Mesenchymal stem cell (in vitro differentiated cells and primary cell): ENCODE data around the gene MUC4.
"Not testable (repeated sequence)": the region's sequence is repeated elsewhere in the genome, so short reads cannot be mapped to it uniquely, and the experiment has no call there.

ENCODE experiments used
- DNase-seq: peaks from one replicate; pipeline ENCODE4 v3.0.0-alpha.2; 2013
- H2AFZ ChIP-seq: one replicate; pipeline ENCODE4 v1.6.1; 2013; ENCODE audit warnings: low read depth, mild to moderate bottlenecking, control low read depth, inconsistent platforms, low read length, moderate library complexity
- H2AK5ac ChIP-seq: 2 replicates; pipeline ENCODE4 v1.6.1; 2013; ENCODE audit warnings: low read length, moderate library complexity, mild to moderate bottlenecking, inconsistent platforms; ENCODE audit not compliant: severe bottlenecking
- H2BK120ac ChIP-seq: one replicate; pipeline ENCODE4 v1.6.1; 2013; ENCODE audit warnings: low read depth, mild to moderate bottlenecking, inconsistent platforms, low read length, moderate library complexity
- H2BK12ac ChIP-seq, 2 experiments: one replicate each; pipeline ENCODE4 v1.6.1; 2013; ENCODE audit warnings: inconsistent platforms in 2 of 2, low read length in 2 of 2, mild to moderate bottlenecking in 2 of 2, moderate library complexity in 2 of 2, control low read depth in 1 of 2
- H2BK15ac ChIP-seq: one replicate; pipeline ENCODE4 v1.6.1; 2013; ENCODE audit warnings: mild to moderate bottlenecking, low read depth, inconsistent platforms; ENCODE audit not compliant: poor library complexity, severe bottlenecking
- H2BK5ac ChIP-seq: 2 replicates; pipeline ENCODE4 v1.6.1; 2013; ENCODE audit warnings: low read depth, mild to moderate bottlenecking, low read length, control low read depth, inconsistent platforms; ENCODE audit not compliant: poor library complexity, severe bottlenecking
- H3K14ac ChIP-seq, 2 experiments: one replicate each; pipeline ENCODE4 v1.6.1; 2013; ENCODE audit warnings: inconsistent platforms in 2 of 2, low read length in 2 of 2, control low read depth in 1 of 2, mild to moderate bottlenecking in 1 of 2, moderate library complexity in 1 of 2
- H3K18ac ChIP-seq, 2 experiments: one replicate each; pipeline ENCODE4 v1.6.1; 2013; ENCODE audit warnings: inconsistent platforms in 2 of 2, low read length in 2 of 2, control low read depth in 1 of 2, low read depth in 1 of 2, mild to moderate bottlenecking in 1 of 2
- H3K23ac ChIP-seq, 2 experiments: one replicate each; pipeline ENCODE4 v1.6.1; 2013; ENCODE audit warnings: inconsistent platforms in 2 of 2, low read length in 2 of 2, mild to moderate bottlenecking in 2 of 2, moderate library complexity in 2 of 2, control low read depth in 1 of 2
- H3K27ac ChIP-seq: 2 replicates; pipeline ENCODE4 v1.5.1; 2013; ENCODE audit warnings: mild to moderate bottlenecking, moderate library complexity, low read length, control low read depth, inconsistent platforms; ENCODE audit not compliant: poor library complexity, severe bottlenecking
- H3K27me3 ChIP-seq, 2 experiments: 2 replicates each; pipeline versions ENCODE4 v1.6.1 to v1.7.0; 2013; ENCODE audit warnings: low read length in 2 of 2, mild to moderate bottlenecking in 2 of 2, moderate library complexity in 2 of 2, control low read depth in 1 of 2, inconsistent platforms in 1 of 2; ENCODE audit not compliant: control insufficient read depth in 1 of 2, insufficient read depth in 1 of 2
- H3K36me3 ChIP-seq, 2 experiments: 2 replicates each; pipeline versions ENCODE4 v1.6.1 to v1.7.0; 2013; ENCODE audit warnings: low read length in 2 of 2, control low read depth in 1 of 2, inconsistent platforms in 1 of 2, low read depth in 1 of 2, mild to moderate bottlenecking in 1 of 2; ENCODE audit not compliant: insufficient read depth in 2 of 2, control insufficient read depth in 1 of 2
- H3K4ac ChIP-seq, 2 experiments: one replicate each; pipeline ENCODE4 v1.6.1; 2013; ENCODE audit warnings: inconsistent platforms in 2 of 2, low read length in 2 of 2, mild to moderate bottlenecking in 2 of 2, moderate library complexity in 2 of 2, control low read depth in 1 of 2, low read depth in 1 of 2
- H3K4me1 ChIP-seq: 2 replicates; pipeline ENCODE4 v1.6.1; 2013; ENCODE audit warnings: low read depth, low read length, control low read depth; ENCODE audit not compliant: control insufficient read depth, insufficient read depth
- H3K4me2 ChIP-seq: 2 replicates; pipeline ENCODE4 v1.6.1; 2013; ENCODE audit warnings: low read length, mild to moderate bottlenecking, inconsistent platforms; ENCODE audit not compliant: poor library complexity, severe bottlenecking
- H3K4me3 ChIP-seq, 2 experiments: 2 replicates each; pipeline versions ENCODE4 v1.5.1 to v1.7.0; 2013; ENCODE audit warnings: low read length in 2 of 2, mild to moderate bottlenecking in 2 of 2, control low read depth in 1 of 2, low read depth in 1 of 2; ENCODE audit not compliant: insufficient read depth in 1 of 2
- H3K79me1 ChIP-seq: replicated peaks from 2 replicates; pipeline ENCODE4 v1.6.1; 2013; ENCODE audit warnings: mild to moderate bottlenecking, control low read depth, low read length, inconsistent platforms; ENCODE audit not compliant: poor library complexity, severe bottlenecking
- H3K9ac ChIP-seq: 2 replicates; pipeline ENCODE4 v1.7.0; 2013; ENCODE audit warnings: mild to moderate bottlenecking, low read length, moderate library complexity
- H3K9me3 ChIP-seq: 2 replicates; pipeline ENCODE4 v1.7.0; 2013; ENCODE audit warnings: mild to moderate bottlenecking, low read length; ENCODE audit not compliant: control insufficient read depth
- H4K8ac ChIP-seq: one replicate; pipeline ENCODE4 v1.6.1; 2013; ENCODE audit warnings: inconsistent platforms, mild to moderate bottlenecking, low read length, moderate library complexity
- H4K91ac ChIP-seq: one replicate; pipeline ENCODE4 v1.6.1; 2013; ENCODE audit warnings: mild to moderate bottlenecking, low read length, inconsistent platforms
- WGBS: methylation state at CpG from one replicate; pipeline ENCODE4 v1.1.7; 2013; ENCODE audit warnings: mixed read lengths; 5-methylcytosine and 5-hydroxymethylcytosine counted together

The MUC4 gene

GRCh38 chr3:195715134-195715533 lies 96.6 kb downstream of the MUC4 start:
- Histone ChIP-seq H2BK12ac (no peak overlapping the region), H3K18ac (no peak overlapping the region), H3K27me3 (peaks cover 17 to 22% of the 10 kb centered on the region in 2 experiments), H3K9ac (no peak overlapping the region), H3K4ac (no peak overlapping the region), H3K14ac (no peak overlapping the region), H3K27ac (no peak overlapping the region), H3K79me1 (no peaks in the 10 kb centered on the region), H3K23ac (no peak overlapping the region), H4K91ac (no peak overlapping the region), H3K4me2 (no peak overlapping the region), H2BK15ac (no peak overlapping the region), H2AK5ac (no peak overlapping the region), H3K36me3 (peaks cover 0 to 36% of the 10 kb centered on the region in 2 experiments), H2BK120ac (no peak overlapping the region), H3K4me3 (no peak overlapping the region), H4K8ac (no peak overlapping the region), H3K9me3 (no peaks in the 10 kb centered on the region), H2BK5ac (no peak overlapping the region), H3K4me1 (peaks cover 3% of the 10 kb centered on the region), H2AFZ (no peak overlapping the region)
- WGBS: 62% methylated on average over 3 of the region's 4 CpGs
- no peak for DNase-seq

GRCh38 chr3:195714380-195715011 lies 97.2 kb downstream of the MUC4 start:
- Histone ChIP-seq H2BK12ac (no peak overlapping the region), H3K4me2 (no peak overlapping the region), H3K9ac (no peak overlapping the region), H2BK120ac (no peak overlapping the region), H2BK15ac (no peak overlapping the region), H3K27ac (no peak overlapping the region), H2AK5ac (no peak overlapping the region), H3K27me3 (peaks cover 17 to 22% of the 10 kb centered on the region in 2 experiments), H3K18ac (no peak overlapping the region), H3K79me1 (no peaks in the 10 kb centered on the region), H3K36me3 (peaks cover 0 to 42% of the 10 kb centered on the region in 2 experiments), H3K4ac (no peak overlapping the region), H3K14ac (no peak overlapping the region), H3K23ac (no peak overlapping the region), H3K4me1 (peaks cover 3% of the 10 kb centered on the region), H2BK5ac (no peak overlapping the region), H2AFZ (no peak overlapping the region), H3K4me3 (no peak overlapping the region), H4K8ac (no peak overlapping the region), H4K91ac (no peak overlapping the region), H3K9me3 (no peaks in the 10 kb centered on the region)
- DNase-seq: no peak
- 76% methylated on average over 6 of the region's 6 CpGs for WGBS

DNA sequence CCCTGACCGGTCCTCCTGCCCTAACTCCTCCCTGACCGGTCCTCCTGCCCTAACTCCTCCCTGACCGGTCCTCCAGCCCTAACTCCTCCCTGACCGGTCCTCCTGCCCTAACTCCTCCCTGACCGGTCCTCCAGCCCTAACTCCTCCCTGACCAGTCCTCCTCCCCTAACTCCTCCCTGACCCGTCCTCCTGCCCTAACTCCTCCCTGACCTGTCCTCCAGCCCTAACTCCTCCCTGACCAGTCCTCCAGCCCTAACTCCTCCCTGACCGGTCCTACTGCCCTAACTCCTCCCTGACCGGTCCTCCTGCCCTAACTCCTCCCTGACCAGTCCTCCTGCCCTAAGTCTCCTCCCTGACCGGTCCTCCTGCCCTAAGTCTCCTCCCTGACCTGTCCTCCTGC lies 98.6 kb downstream of the MUC4 start:
- H2AK5ac ChIP-seq, H2BK120ac ChIP-seq, DNase-seq, H4K91ac ChIP-seq, H3K27ac ChIP-seq, H3K14ac ChIP-seq, H3K4ac ChIP-seq, H2AFZ ChIP-seq, H3K4me1 ChIP-seq, H3K18ac ChIP-seq, H3K9me3 ChIP-seq, H2BK12ac ChIP-seq, H3K23ac ChIP-seq, H3K4me2 ChIP-seq, H4K8ac ChIP-seq, H3K9ac ChIP-seq, H3K4me3 ChIP-seq, H2BK15ac ChIP-seq, H3K79me1 ChIP-seq, H2BK5ac ChIP-seq: not testable (repeated sequence)
- Histone ChIP-seq H3K27me3 (peaks cover 9 to 17% of the 10 kb centered on the region in 2 experiments), H3K36me3 (peaks cover 0 to 56% of the 10 kb centered on the region in 2 experiments)
- WGBS: 27% methylated on average over 6 of the region's 9 CpGs

DNA sequence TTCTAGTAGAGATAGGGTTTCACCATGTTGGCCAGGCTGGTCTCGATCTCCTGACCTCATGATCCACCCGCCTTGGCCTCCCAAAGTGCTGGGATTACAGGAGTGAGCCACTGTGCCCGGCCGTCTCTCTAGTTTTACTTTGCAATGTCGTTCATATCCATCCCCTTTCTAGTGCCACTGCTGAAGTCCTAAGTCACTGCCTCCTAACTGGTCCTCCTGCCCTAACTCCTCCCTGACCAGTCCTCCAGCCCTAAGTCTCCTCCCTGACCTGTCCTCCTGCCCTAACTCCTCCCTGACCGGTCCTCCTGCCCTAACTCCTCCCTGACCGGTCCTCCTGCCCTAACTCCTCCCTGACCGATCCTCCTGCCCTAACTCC lies 99.2 kb downstream of the MUC4 start:
- not testable (repeated sequence) for H2AK5ac ChIP-seq, H3K4me3 ChIP-seq, H3K27ac ChIP-seq, H2AFZ ChIP-seq, H3K18ac ChIP-seq, DNase-seq, H4K8ac ChIP-seq, H3K4me1 ChIP-seq, H2BK12ac ChIP-seq, H3K9me3 ChIP-seq, H2BK120ac ChIP-seq, H2BK15ac ChIP-seq, H3K4me2 ChIP-seq, H3K23ac ChIP-seq, H2BK5ac ChIP-seq, H3K14ac ChIP-seq, H3K4ac ChIP-seq, H4K91ac ChIP-seq, H3K9ac ChIP-seq, H3K79me1 ChIP-seq
- H3K27me3 ChIP-seq: peaks cover 3 to 12% of the 10 kb centered on the region in 2 experiments
- 62% methylated on average over 8 of the region's 8 CpGs for WGBS
- H3K36me3 ChIP-seq: peaks cover 0 to 57% of the 10 kb centered on the region in 2 experiments
